Measurements from ENCODE around the gene TENT4B. TPM values are rescaled to one million over a fixed set of nuclear protein-coding genes. Genes with fewer than 3 reads are reported as not detected.
"Not testable (repeated sequence)": the region's sequence is repeated elsewhere in the genome, so short reads cannot be mapped to it uniquely, and the experiment has no call there.

Gene TENT4B
- total RNA-seq, 1 donor from 2014 or later = 13.2 TPM

- Mint-ChIP-seq H3K27ac (no peak overlapping the region), H3K36me3 (ENCODE audit: low read depth) (peaks cover 3% of the 10 kb centered on the region), H3K4me3 (peak overlapping the region; percentile 12), H3K27me3 (no peaks in the 10 kb centered on the region), H3K9me3 (no peaks in the 10 kb centered on the region), H3K4me1 (peaks cover 47% of the 10 kb centered on the region)
- no peak for DNase-seq
- CTCF ChIA-PET = no interaction called here
- intact Hi-C loops (cut with micrococcal nuclease) = no loop called here
- TF ChIP-seq, protein P1, sequence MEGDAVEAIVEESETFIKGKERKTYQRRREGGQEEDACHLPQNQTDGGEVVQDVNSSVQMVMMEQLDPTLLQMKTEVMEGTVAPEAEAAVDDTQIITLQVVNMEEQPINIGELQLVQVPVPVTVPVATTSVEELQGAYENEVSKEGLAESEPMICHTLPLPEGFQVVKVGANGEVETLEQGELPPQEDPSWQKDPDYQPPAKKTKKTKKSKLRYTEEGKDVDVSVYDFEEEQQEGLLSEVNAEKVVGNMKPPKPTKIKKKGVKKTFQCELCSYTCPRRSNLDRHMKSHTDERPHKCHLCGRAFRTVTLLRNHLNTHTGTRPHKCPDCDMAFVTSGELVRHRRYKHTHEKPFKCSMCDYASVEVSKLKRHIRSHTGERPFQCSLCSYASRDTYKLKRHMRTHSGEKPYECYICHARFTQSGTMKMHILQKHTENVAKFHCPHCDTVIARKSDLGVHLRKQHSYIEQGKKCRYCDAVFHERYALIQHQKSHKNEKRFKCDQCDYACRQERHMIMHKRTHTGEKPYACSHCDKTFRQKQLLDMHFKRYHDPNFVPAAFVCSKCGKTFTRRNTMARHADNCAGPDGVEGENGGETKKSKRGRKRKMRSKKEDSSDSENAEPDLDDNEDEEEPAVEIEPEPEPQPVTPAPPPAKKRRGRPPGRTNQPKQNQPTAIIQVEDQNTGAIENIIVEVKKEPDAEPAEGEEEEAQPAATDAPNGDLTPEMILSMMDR (IDR thresholded peaks at IDR 0.05) = no peak
- POLR2A ChIA-PET = interaction anchor here (0.6 kb wide), 1 partner anchor 10 kb away, joined by 3 read pairs; no protein-coding TSS in a partner anchor
- ATAC-seq (ENCODE audit: low read depth) = no peak
Measured at GRCh38 chr16:50167556-50167955, 14.4 kb downstream of the TENT4B start.

DNA sequence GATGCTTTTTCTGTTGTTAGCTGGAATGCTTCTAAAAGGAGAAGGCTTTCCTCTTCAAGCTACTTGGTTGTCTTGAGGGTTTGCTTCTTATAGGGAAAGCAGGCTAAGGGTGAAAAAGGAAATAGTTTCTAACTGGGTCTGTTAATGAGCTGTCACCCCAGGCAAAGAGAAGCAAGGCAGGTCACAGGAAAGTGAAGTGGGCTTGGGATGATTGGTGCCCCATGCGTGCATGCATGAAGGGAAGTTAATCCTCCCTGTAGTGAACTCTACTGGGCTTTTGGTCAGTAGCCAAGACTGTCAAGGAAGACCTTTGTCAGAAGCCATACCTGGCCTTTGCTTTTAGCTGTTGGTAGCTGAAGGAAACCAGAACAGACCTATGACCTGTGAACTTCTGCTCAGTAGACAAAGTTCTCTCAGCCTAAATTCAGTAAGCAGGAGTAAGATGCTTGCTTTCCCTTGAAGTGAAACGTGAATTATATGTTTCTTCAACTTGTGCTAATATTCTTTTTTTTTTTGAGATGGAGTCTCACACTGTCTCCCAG is 16.5 kb downstream of the TENT4B start:
- no peaks in the 10 kb centered on the region for H3K9me3 Mint-ChIP-seq
- intact Hi-C loops (cut with micrococcal nuclease) = no loop called here
- TF ChIP-seq, protein P1 (IDR thresholded peaks at IDR 0.05) = no peak
- peaks cover 3% of the 10 kb centered on the region for H3K36me3 Mint-ChIP-seq (ENCODE audit: low read depth)
- no peak overlapping the region for H3K4me3 Mint-ChIP-seq
- POLR2A ChIA-PET = interaction anchor here (0.7 kb wide), 1 partner anchor 144 kb away, joined by 6 read pairs; no protein-coding TSS in a partner anchor
- ATAC-seq (ENCODE audit: low read depth) = no peak
- peaks cover 51% of the 10 kb centered on the region for H3K4me1 Mint-ChIP-seq
- H3K27ac Mint-ChIP-seq = no peak overlapping the region
- DNase-seq = no peak
- CTCF ChIA-PET = no interaction called here
- H3K27me3 Mint-ChIP-seq = no peaks in the 10 kb centered on the region

- H3K4me3 Mint-ChIP-seq; ATAC-seq (ENCODE audit: low read depth); DNase-seq; H3K36me3 Mint-ChIP-seq (ENCODE audit: low read depth); H3K9me3 Mint-ChIP-seq; H3K27me3 Mint-ChIP-seq; H3K27ac Mint-ChIP-seq: not testable (repeated sequence)
- ChIA-PET POLR2A (interaction anchor here (0.6 kb wide), 1 partner anchor 17 kb away, joined by 3 read pairs; no protein-coding TSS in a partner anchor), CTCF (interaction anchor here (1.0 kb wide), 2 partner anchors 11 to 39 kb away, joined by 3 read pairs; no protein-coding TSS in a partner anchor)
- intact Hi-C loops (cut with micrococcal nuclease) = loop anchor here (2.0 kb wide), 1 partner anchor 13 kb away; no protein-coding TSS in a partner anchor
- H3K4me1 Mint-ChIP-seq = peaks cover 49% of the 10 kb centered on the region
Measured at GRCh38 chr16:50171773-50172172, 18.7 kb downstream of the TENT4B start.

- ATAC-seq (ENCODE audit: low read depth) = no peak
Measured at GRCh38 chr16:50172195-50172922, 19.3 kb downstream of the TENT4B start.

DNA sequence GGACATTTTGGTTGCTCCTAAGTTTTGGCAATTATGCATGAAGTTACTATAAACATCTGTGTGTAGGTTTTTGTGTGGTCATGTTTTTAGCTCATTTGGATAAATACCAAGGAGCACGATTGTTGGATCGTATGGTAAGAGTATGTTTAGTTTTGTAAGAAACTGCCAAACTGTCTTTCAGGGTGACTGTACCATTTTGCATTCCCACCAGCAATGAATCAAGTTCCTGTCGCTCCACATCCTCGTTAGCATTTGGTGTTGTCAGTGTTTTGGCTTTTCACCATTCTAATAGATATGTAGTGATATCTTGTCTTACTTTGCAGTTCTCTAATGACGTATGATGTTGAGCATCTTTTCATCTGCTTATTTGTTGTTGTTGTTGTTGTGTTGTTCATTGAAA is 20.2 kb downstream of the TENT4B start:
- CTCF ChIA-PET = no interaction called here
- POLR2A ChIA-PET = no interaction called here
- peaks cover 42% of the 10 kb centered on the region for H3K4me1 Mint-ChIP-seq

More at GRCh38 chr16:50172195-50172922, 19.3 kb downstream of the TENT4B start:
- H3K4me1 Mint-ChIP-seq = peaks cover 46% of the 10 kb centered on the region
- no peak overlapping the region for H3K4me3 Mint-ChIP-seq
- DNase-seq = no peak
- H3K27ac Mint-ChIP-seq = no peak overlapping the region
- CTCF ChIA-PET = no interaction called here
- H3K9me3 Mint-ChIP-seq = no peaks in the 10 kb centered on the region
- no peaks in the 10 kb centered on the region for H3K27me3 Mint-ChIP-seq
- TF ChIP-seq, protein P1 (IDR thresholded peaks at IDR 0.05) = no peak
- peaks cover 10% of the 10 kb centered on the region for H3K36me3 Mint-ChIP-seq (ENCODE audit: low read depth)
- POLR2A ChIA-PET = interaction anchor here (0.6 kb wide), 1 partner anchor 17 kb away, joined by 3 read pairs; no protein-coding TSS in a partner anchor
- intact Hi-C loops (cut with micrococcal nuclease) = loop anchor here (2.0 kb wide), 1 partner anchor 14 kb away; no protein-coding TSS in a partner anchor

More for the DNA sequence above, 20.2 kb downstream of the TENT4B start:
- intact Hi-C loops (cut with micrococcal nuclease) = loop anchor here (2.0 kb wide), 1 partner anchor 15 kb away; no protein-coding TSS in a partner anchor
- Mint-ChIP-seq H3K4me3 (no peak overlapping the region), H3K36me3 (ENCODE audit: low read depth) (peaks cover 10% of the 10 kb centered on the region), H3K9me3 (no peaks in the 10 kb centered on the region), H3K27ac (no peak overlapping the region), H3K27me3 (no peaks in the 10 kb centered on the region)
- ATAC-seq (ENCODE audit: low read depth) = no peak
- TF ChIP-seq, protein P1 (IDR thresholded peaks at IDR 0.05) = no peak
- no peak for DNase-seq

All from activated B cell treated with CpG ODN at 0.5 μM for 24 hours (primary cell).